Esophagus squamous epithelium (tissue), 5 donors: Measurements from ENCODE around the gene ADGRG3. TPM values are rescaled to one million over a fixed set of nuclear protein-coding genes. Genes with fewer than 3 reads are reported as not detected.

Experiments used
- DNase-seq: peaks from one replicate; lab custom pipeline; 2025; lab: John Stamatoyannopoulos, UW
- H3K27ac ChIP-seq, 4 donors: fragments of 200-600 bp; sonication (generic); one replicate each; pipeline ENCODE4 v1.5.1; 2016 to 2019; ENCODE audit warnings: mild to moderate bottlenecking in 1 of 4
- H3K27me3 ChIP-seq, 4 donors: fragments of 200-600 bp; sonication (generic); 1 replicate in 3 of 4; 2 replicates in 1 of 4; pipeline versions ENCODE4 v1.5.1 to v1.6.0; 2017 to 2021; ENCODE audit warnings: antibody characterized with exemption in 1 of 4
- H3K36me3 ChIP-seq, 3 donors: fragments of 200-600 bp; sonication (generic); one replicate each; pipeline ENCODE4 v1.5.1; 2016 to 2019
- H3K4me1 ChIP-seq, 3 donors: fragments of 200-600 bp; sonication (generic); one replicate each; pipeline ENCODE4 v1.5.1; 2017 to 2019
- H3K4me3 ChIP-seq, 4 donors: fragments of 200-600 bp; sonication (generic); 1 replicate in 3 of 4; 2 replicates in 1 of 4; pipeline ENCODE4 v1.5.1; 2016 to 2019; ENCODE audit warnings: mild to moderate bottlenecking in 2 of 4, moderate library complexity in 1 of 4
- H3K9me3 ChIP-seq, 3 donors: fragments of 200-600 bp; sonication (generic); one replicate each; pipeline ENCODE4 v1.5.1; 2016 to 2019
- CTCF ChIP-seq, 6 experiments: fragments of 450-650 bp in 4 of 6; fragments of 200-600 bp in 2 of 6; sonication (generic) in 2 of 6; IDR thresholded peaks; one replicate each; pipeline ENCODE4 v1.5.1; 2016 to 2019; ENCODE audit warnings: antibody characterized with exemption in 6 of 6, mild to moderate bottlenecking in 4 of 6, moderate library complexity in 4 of 6
- POLR2A ChIP-seq, 4 donors: fragments of 450-650 bp; IDR thresholded peaks; one replicate each; pipeline ENCODE4 v1.6.1; 2017; ENCODE audit warnings: antibody characterized with exemption in 4 of 4, mild to moderate bottlenecking in 4 of 4, moderate library complexity in 3 of 4
- WGBS, 2 donors: methylation state at CpG; one replicate each; pipeline ENCODE4 v1.1.5; 2018; 5-methylcytosine and 5-hydroxymethylcytosine counted together
- intact Hi-C: fragments of 100-400 bp; cut with DNase I; formaldehyde crosslinking; loops from one replicate; pipeline ENCODE4 v1.15.0; 2022
- total RNA-seq, 4 donors: library from RNA; depleted of rRNA; stranded (reverse); fragments of >200 nt; gene quantifications; one replicate each; pipeline ENCODE4 v1.1.0, GENCODE V29; 2016
- donor health status: DM: yes; HTN: yes; CAD: no.

ADGRG3 gene
- total RNA-seq, 4 donors from 2014 or later, result 1.5 to 3.9 (median 2.1) TPM; not detected in 1

DNA sequence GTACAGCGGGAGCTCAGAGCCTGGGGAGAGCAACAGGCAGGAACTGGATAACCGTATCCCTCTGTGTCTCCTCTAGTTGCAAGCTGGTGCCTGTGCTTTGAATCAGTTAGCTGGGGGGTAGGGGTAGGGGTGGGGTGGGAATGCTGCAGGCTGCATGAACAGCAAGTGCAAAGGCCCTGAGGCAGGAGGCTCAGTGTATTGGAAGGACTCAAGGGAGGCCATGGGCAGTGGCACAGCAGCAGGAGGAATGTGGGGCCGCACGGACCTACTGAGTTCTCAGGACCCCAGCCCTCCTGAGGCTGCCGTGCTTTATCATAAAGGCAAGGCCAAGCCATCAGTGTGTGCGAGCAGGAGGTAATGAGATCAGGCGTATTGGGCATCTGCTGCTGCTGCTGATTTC lies 70.7 kb downstream of the ADGRG3 start:
- Histone ChIP-seq H3K9me3 (no peaks in the 10 kb centered on the region), H3K4me1 (peaks cover 30 to 60% (median 41%) of the 10 kb centered on the region in 3 donors), H3K27me3 (no peaks in the 10 kb centered on the region), H3K4me3 (no peak overlapping the region), H3K27ac (no peak overlapping the region), H3K36me3 (peaks cover 0 to 9% (median 0%) of the 10 kb centered on the region in 3 donors)
- intact Hi-C loops, result no loop called here
- WGBS, 2 donors, result 91 to 95% methylated on average over 5 to 6 of the region's 7 CpGs
- TF ChIP-seq POLR2A (IDR thresholded peaks at IDR 0.05) (no peak), CTCF (IDR thresholded peaks at IDR 0.05) (no peak)
- no peak for DNase-seq

Other genes starting within 250 kb of the ADGRG3 start
- 10 to 100 TPM; 30.5 to 42.9 (median 33.5) TPM for gene CIAPIN1, start 220.9 kb upstream of the ADGRG3 start, total RNA-seq
- gene COQ9, start 220.8 kb upstream of the ADGRG3 start, total RNA-seq, result 10 to 100 TPM; 43.6 to 62.0 (median 53.4) TPM
- 10 to 100 TPM; 58.8 to 86.8 (median 71.1) TPM for gene POLR2C, start 205.6 kb upstream of the ADGRG3 start, total RNA-seq
- 10 to 100 TPM; 20.7 to 42.7 (median 28.8) TPM for gene DOK4, start 181.8 kb upstream of the ADGRG3 start, total RNA-seq
- gene CCDC102A, start 131.7 kb upstream of the ADGRG3 start, total RNA-seq, result 10 to 100 TPM in 1 of 4 donors, 1 to 10 TPM in 3; 3.5 to 10.9 (median 6.9) TPM
- 1 to 10 TPM in 2 of 4 donors, under 1 TPM in 2; 0.34 to 1.3 (median 0.91) TPM for gene ADGRG5, start 125.7 kb upstream of the ADGRG3 start, total RNA-seq
- gene ADGRG1, start 39.7 kb upstream of the ADGRG3 start, total RNA-seq, result 10 to 100 TPM; 37.0 to 65.5 (median 42.1) TPM
- gene DRC7, start 26.5 kb downstream of the ADGRG3 start, total RNA-seq, result under 1 TPM in 1 of 4 donors, not detected in 3; 0.79 TPM
- gene KATNB1, start 67.5 kb downstream of the ADGRG3 start, total RNA-seq, result 10 to 100 TPM; 16.8 to 30.2 (median 21.0) TPM
- gene KIFC3, start 134.2 kb downstream of the ADGRG3 start, total RNA-seq, result 10 to 100 TPM; 14.8 to 72.4 (median 43.5) TPM